K562 (cell line): Measurements from ENCODE around the gene TMEM14C. TPM values are rescaled to one million over a fixed set of nuclear protein-coding genes. Genes with fewer than 3 reads are reported as not detected.

ENCODE experiments used
- BACH1 ChIP-seq: fragments of 200-800 bp; sonication (Bioruptor generic); IDR thresholded peaks from 2 replicates; pipeline ENCODE4 v1.6.1; 2016; ENCODE audit warnings: missing genetic modification characterization, missing compliant biosample characterization
- CTBP1 ChIP-seq: fragments of 450-650 bp; IDR thresholded peaks from 2 replicates; pipeline ENCODE4 v1.6.1; 2016; ENCODE audit warnings: borderline replicate concordance
- EP300 ChIP-seq: IDR thresholded peaks from 2 replicates; pipeline ENCODE4 v1.6.1; 2012; ENCODE audit warnings: low read length, improper control_type of control experiment
- FOSL1 ChIP-seq: fragments of 200-800 bp; sonication (Bioruptor generic); conservative IDR thresholded peaks from 2 replicates; pipeline ENCODE4 v1.6.1; 2016; ENCODE audit warnings: missing genetic modification characterization, missing compliant biosample characterization
- GATAD2B ChIP-seq: fragments of 450-650 bp; IDR thresholded peaks from 2 replicates; pipeline ENCODE4 v1.6.1; 2017; ENCODE audit warnings: mild to moderate bottlenecking, borderline replicate concordance
- HDAC2 ChIP-seq: fragments of 450-650 bp; IDR thresholded peaks from 2 replicates; pipeline ENCODE4 v1.6.1; 2016; ENCODE audit warnings: mild to moderate bottlenecking
- JUN ChIP-seq, 2 experiments: sonication (generic) in 1 of 2; formaldehyde crosslinking in 1 of 2; IDR thresholded peaks; 2 replicates each; pipeline versions ENCODE4 v1.6.1 to v1.8.0; 2012 to 2022; ENCODE audit warnings: borderline replicate concordance in 2 of 2, mild to moderate bottlenecking in 2 of 2, improper control_type of control experiment in 1 of 2, low read depth in 1 of 2, low read length in 1 of 2, missing genetic modification reagents in 1 of 2
- L3MBTL2 ChIP-seq: fragments of 450-650 bp; IDR thresholded peaks from 2 replicates; pipeline ENCODE4 v1.6.1; 2016; ENCODE audit warnings: mild to moderate bottlenecking, moderate library complexity
- MAFF ChIP-seq: IDR thresholded peaks from 2 replicates; pipeline ENCODE4 v1.6.1; 2012; ENCODE audit warnings: low read length, improper control_type of control experiment
- MYBL2 ChIP-seq, 2 experiments: fragments of 450-650 bp in 1 of 2; sonication (generic) in 1 of 2; formaldehyde crosslinking in 1 of 2; IDR thresholded peaks; 2 replicates each; pipeline versions ENCODE4 v1.6.1 to v1.8.1; 2017 to 2022; ENCODE audit warnings: borderline replicate concordance in 1 of 2, inconsistent platforms in 1 of 2, low read depth in 1 of 2, mild to moderate bottlenecking in 1 of 2, missing genetic modification reagents in 1 of 2, moderate library complexity in 1 of 2
- PRPF4 ChIP-seq: fragments of 200-400 bp; formaldehyde crosslinking; IDR thresholded peaks from one replicate; pipeline ENCODE4 v1.6.1; 2017; ENCODE audit warnings: low read length, low read depth, mild to moderate bottlenecking; ENCODE audit not compliant: insufficient read depth, poor library complexity, severe bottlenecking
- RAD21 ChIP-seq, 2 experiments: fragments of 250-450 bp in 1 of 2; fragments of 450-650 bp in 1 of 2; sonication (Bioruptor Pico) in 1 of 2; formaldehyde crosslinking in 1 of 2; IDR thresholded peaks in 1 of 2; conservative IDR thresholded peaks in 1 of 2; 2 replicates each; pipeline versions ENCODE4 v1.4.0 to v1.8.0; 2020 to 2022; ENCODE audit warnings: mild to moderate bottlenecking in 2 of 2, moderate library complexity in 1 of 2
- TRIM28 ChIP-seq: fragments of 450-650 bp; IDR thresholded peaks from 2 replicates; pipeline ENCODE4 v1.6.1; 2017
- ZKSCAN8 ChIP-seq: fragments of 200-800 bp; sonication (Bioruptor generic); IDR thresholded peaks from 2 replicates; pipeline ENCODE4 v1.6.1; 2016; ENCODE audit warnings: missing genetic modification characterization, missing compliant biosample characterization
- ZNF174 ChIP-seq: fragments of 250-450 bp; sonication (Bioruptor Pico); IDR thresholded peaks from 2 replicates; pipeline ENCODE4 v1.4.0; 2020; ENCODE audit warnings: mild to moderate bottlenecking
- polyA plus RNA-seq, 8 experiments: library from polyadenylated mRNA; depleted of rRNA in 4 of 8; stranded (reverse) in 5 of 8; unstranded in 3 of 8; fragments of >200 nt; fragmentation: Nextera tagmentation in 2 of 8; fragmentation: Illumina TruSeq in 1 of 8; extraction: Ambion mirVana in 2 of 8; extraction: Trizol in 1 of 8; gene quantifications; 2 replicates each; pipeline versions ENCODE4 v1.2.1 to v1.2.3, GENCODE V29; 2011 to 2014; ENCODE audit warnings: inconsistent platforms in 1 of 8, missing spikeins in 1 of 8
- total RNA-seq, 7 experiments: library from RNA; depleted of rRNA in 6 of 7; stranded (reverse); fragments of >200 nt in 6 of 7; fragmentation: Illumina TruSeq in 2 of 7; extraction: Trizol in 2 of 7; gene quantifications; 2 replicates each; pipeline versions ENCODE4 v1.2.1 to v1.2.3, GENCODE V29; 2011 to 2021; ENCODE audit warnings: low replicate concordance in 1 of 7
- TF ChIP-seq, protein P1 (sequence below), 2 experiments: fragments of 450-650 bp; conservative IDR thresholded peaks; 2 replicates each; pipeline ENCODE4 v1.6.1; 2017; ENCODE audit warnings: mild to moderate bottlenecking in 2 of 2, moderate library complexity in 2 of 2
- TF ChIP-seq, protein P2 (sequence below), 2 experiments: fragments of 450-650 bp; formaldehyde crosslinking in 1 of 2; IDR thresholded peaks; 2 replicates each; pipeline versions ENCODE4 v1.4.0 to v1.6.1; 2014 to 2020; ENCODE audit warnings: mild to moderate bottlenecking in 2 of 2, borderline replicate concordance in 1 of 2, low read depth in 1 of 2

Gene TMEM14C
- total and polyA plus RNA-seq, 9 of the 15 experiments (the other 6 are each of a cell fraction or from before 2014, with no cell fraction given) = 151 to 496 (median 263) TPM

DNA sequence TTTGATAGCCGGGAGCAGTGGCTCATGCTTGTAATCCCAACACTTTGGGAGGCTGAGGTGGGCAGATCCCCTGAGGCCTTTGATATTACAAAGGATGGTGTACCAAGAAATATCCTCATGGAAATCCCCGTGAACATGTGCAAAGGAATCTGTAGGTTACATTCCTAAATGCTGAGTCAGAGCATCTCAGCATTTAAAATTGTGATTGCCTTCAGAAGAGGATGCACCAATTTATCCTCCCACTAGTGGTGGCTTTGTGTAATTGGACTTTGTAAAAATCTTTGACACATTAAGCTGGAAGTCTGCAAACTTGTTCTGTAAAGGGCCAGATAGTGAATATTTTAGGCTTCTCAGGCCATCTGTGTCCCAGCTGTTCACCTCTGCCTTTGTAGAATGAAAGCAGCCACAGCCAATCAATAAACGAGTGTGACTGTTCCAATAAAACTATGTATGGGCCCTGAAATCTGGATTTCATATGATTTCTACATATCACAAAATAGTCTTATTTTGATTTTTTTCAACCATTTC, 36.5 kb downstream of the TMEM14C start (continued):
- TF ChIP-seq, protein P1, sequence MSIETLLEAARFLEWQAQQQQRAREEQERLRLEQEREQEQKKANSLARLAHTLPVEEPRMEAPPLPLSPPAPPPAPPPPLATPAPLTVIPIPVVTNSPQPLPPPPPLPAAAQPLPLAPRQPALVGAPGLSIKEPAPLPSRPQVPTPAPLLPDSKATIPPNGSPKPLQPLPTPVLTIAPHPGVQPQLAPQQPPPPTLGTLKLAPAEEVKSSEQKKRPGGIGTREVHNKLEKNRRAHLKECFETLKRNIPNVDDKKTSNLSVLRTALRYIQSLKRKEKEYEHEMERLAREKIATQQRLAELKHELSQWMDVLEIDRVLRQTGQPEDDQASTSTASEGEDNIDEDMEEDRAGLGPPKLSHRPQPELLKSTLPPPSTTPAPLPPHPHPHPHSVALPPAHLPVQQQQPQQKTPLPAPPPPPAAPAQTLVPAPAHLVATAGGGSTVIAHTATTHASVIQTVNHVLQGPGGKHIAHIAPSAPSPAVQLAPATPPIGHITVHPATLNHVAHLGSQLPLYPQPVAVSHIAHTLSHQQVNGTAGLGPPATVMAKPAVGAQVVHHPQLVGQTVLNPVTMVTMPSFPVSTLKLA (conservative IDR thresholded peaks at IDR 0.05) = peak; percentile 40 to 61; a peak in 3 of 4 replicates
- TF ChIP-seq JUN (IDR thresholded peaks at IDR 0.05; ENCODE audit: borderline replicate concordance, low read depth, low read length) = peak; percentile 69; the same call in 1 of the 2 replicates
- TF ChIP-seq JUN (CRISPR knock-in tag; IDR thresholded peaks at IDR 0.05; ENCODE audit: borderline replicate concordance) = no peak
- 0 out of 2 replicates have a peak, but pooled peaks have one; percentile 17 for TF ChIP-seq GATAD2B
- peak; percentile 88 for TF ChIP-seq BACH1 (tag)
- TF ChIP-seq MAFF = peak; percentile 95
- peak; percentile 79 for TF ChIP-seq FOSL1 (tag)
- no peak for TF ChIP-seq ZNF174 (CRISPR knock-in tag)
- peak; percentile 91 for TF ChIP-seq CTBP1
- no peak for TF ChIP-seq ZKSCAN8
- peak; percentile 12; the same call in 1 of the 2 replicates for TF ChIP-seq EP300
- 0 out of 2 replicates have a peak, but pooled peaks have one; percentile 41 for TF ChIP-seq TRIM28
- peak; percentile 49 to 73; a peak in 3 of 4 replicates for TF ChIP-seq RAD21 (CRISPR knock-in tag; conservative IDR thresholded peaks at IDR 0.05 in 1 of 2, IDR thresholded peaks at IDR 0.05 in 1 of 2)
- TF ChIP-seq PRPF4 = no peak
- TF ChIP-seq HDAC2 = 0 out of 2 replicates have a peak, but pooled peaks have one; percentile 42
- TF ChIP-seq L3MBTL2 = peak; percentile 38; the same call in 1 of the 2 replicates
- TF ChIP-seq MYBL2 (IDR thresholded peaks at IDR 0.05; ENCODE audit: low read depth) = peak; percentile 27; the same call in 1 of the 2 replicates
- TF ChIP-seq MYBL2 (CRISPR knock-in tag; IDR thresholded peaks at IDR 0.05; ENCODE audit: borderline replicate concordance) = no peak
- TF ChIP-seq, protein P2, sequence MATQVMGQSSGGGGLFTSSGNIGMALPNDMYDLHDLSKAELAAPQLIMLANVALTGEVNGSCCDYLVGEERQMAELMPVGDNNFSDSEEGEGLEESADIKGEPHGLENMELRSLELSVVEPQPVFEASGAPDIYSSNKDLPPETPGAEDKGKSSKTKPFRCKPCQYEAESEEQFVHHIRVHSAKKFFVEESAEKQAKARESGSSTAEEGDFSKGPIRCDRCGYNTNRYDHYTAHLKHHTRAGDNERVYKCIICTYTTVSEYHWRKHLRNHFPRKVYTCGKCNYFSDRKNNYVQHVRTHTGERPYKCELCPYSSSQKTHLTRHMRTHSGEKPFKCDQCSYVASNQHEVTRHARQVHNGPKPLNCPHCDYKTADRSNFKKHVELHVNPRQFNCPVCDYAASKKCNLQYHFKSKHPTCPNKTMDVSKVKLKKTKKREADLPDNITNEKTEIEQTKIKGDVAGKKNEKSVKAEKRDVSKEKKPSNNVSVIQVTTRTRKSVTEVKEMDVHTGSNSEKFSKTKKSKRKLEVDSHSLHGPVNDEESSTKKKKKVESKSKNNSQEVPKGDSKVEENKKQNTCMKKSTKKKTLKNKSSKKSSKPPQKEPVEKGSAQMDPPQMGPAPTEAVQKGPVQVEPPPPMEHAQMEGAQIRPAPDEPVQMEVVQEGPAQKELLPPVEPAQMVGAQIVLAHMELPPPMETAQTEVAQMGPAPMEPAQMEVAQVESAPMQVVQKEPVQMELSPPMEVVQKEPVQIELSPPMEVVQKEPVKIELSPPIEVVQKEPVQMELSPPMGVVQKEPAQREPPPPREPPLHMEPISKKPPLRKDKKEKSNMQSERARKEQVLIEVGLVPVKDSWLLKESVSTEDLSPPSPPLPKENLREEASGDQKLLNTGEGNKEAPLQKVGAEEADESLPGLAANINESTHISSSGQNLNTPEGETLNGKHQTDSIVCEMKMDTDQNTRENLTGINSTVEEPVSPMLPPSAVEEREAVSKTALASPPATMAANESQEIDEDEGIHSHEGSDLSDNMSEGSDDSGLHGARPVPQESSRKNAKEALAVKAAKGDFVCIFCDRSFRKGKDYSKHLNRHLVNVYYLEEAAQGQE (IDR thresholded peaks at IDR 0.05; ENCODE audit: borderline replicate concordance) = peak; percentile 47; the same call in 1 of the 2 replicates
- TF ChIP-seq, protein P2 (CRISPR knock-in tag; IDR thresholded peaks at IDR 0.05; ENCODE audit: low read depth) = no peak
